ENCODE results near the gene ST8SIA6. TPM values are rescaled to one million over a fixed set of nuclear protein-coding genes. Genes with fewer than 3 reads are reported as not detected.

ST8SIA6 gene
- total and polyA plus RNA-seq, 9 of the 15 experiments (the other 6 are each of a cell fraction or from before 2014, with no cell fraction given): 0.69 to 6.7 (median 5.0) TPM

- peak in 1 of 2 experiments; percentile 51; a peak in 1 of 4 replicates for TF ChIP-seq HDAC1 (IDR thresholded peaks at IDR 0.05)
- peak; percentile 36; the same call in 1 of the 2 replicates for TF ChIP-seq NR2C1 (IDR thresholded peaks at IDR 0.05)
- TF ChIP-seq NR2C1 (tag; IDR thresholded peaks at IDR 0.05): 0 out of 2 replicates have a peak, but pooled peaks have one; percentile 15
- TF ChIP-seq MYNN (IDR thresholded peaks at IDR 0.05): 0 out of 2 replicates have a peak, but pooled peaks have one; percentile 44
- TF ChIP-seq MYNN (CRISPR knock-in tag; IDR thresholded peaks at IDR 0.05): no peak
- 0 out of 2 replicates have a peak, but pooled peaks have one; percentile 18 for TF ChIP-seq MEF2D (tag; conservative IDR thresholded peaks at IDR 0.05; ENCODE audit: low read depth)
- TF ChIP-seq BRF1 (IDR thresholded peaks at IDR 0.05; ENCODE audit: borderline replicate concordance, extremely low read depth, insufficient read length): no peak
- no peak for TF ChIP-seq MEIS2 (IDR thresholded peaks at IDR 0.05; ENCODE audit: partially characterized antibody)
- TF ChIP-seq BCOR (IDR thresholded peaks at IDR 0.05): peak; percentile 68; the same call in 1 of the 2 replicates
- TF ChIP-seq LCOR (CRISPR knock-in tag; IDR thresholded peaks at IDR 0.05): 0 out of 2 replicates have a peak, but pooled peaks have one; percentile 63
- no peak for TF ChIP-seq ZNF197 (CRISPR knock-in tag; IDR thresholded peaks at IDR 0.05; ENCODE audit: low read depth)
- TF ChIP-seq HINFP (tag; conservative IDR thresholded peaks at IDR 0.05; ENCODE audit: low read depth): no peak
- TF ChIP-seq SMARCA4 (IDR thresholded peaks at IDR 0.05): peak; percentile 85
- TF ChIP-seq ARID1B (IDR thresholded peaks at IDR 0.05): peak; percentile 93
- no peak for TF ChIP-seq AFF1 (IDR thresholded peaks at IDR 0.05; ENCODE audit: low read depth in 1 of 2, partially characterized antibody in 2 of 2)
- TF ChIP-seq RBM25 (IDR thresholded peaks at IDR 0.05; ENCODE audit: low read depth, low read length, severe bottlenecking): peak; percentile 12
- peak; percentile 34 for TF ChIP-seq BRD9 (IDR thresholded peaks at IDR 0.05; ENCODE audit: low read depth, partially characterized antibody)
- peak; percentile 44; the same call in 1 of the 2 replicates for TF ChIP-seq ATF7 (IDR thresholded peaks at IDR 0.05)
- TF ChIP-seq STAG1 (CRISPR knock-in tag; IDR thresholded peaks at IDR 0.05; ENCODE audit: borderline replicate concordance): no peak
- TF ChIP-seq KLF16 (IDR thresholded peaks at IDR 0.05): peak; percentile 52; the same call in 1 of the 2 replicates
- peak; percentile 86 for TF ChIP-seq TEAD4 (IDR thresholded peaks at IDR 0.05; ENCODE audit: low read length)
- TF ChIP-seq TEAD4 (CRISPR knock-in tag; IDR thresholded peaks at IDR 0.05; ENCODE audit: borderline replicate concordance): no peak
- peak; percentile 84 for TF ChIP-seq TCF3 (CRISPR knock-in tag; IDR thresholded peaks at IDR 0.05)
- TF ChIP-seq L3MBTL2 (IDR thresholded peaks at IDR 0.05): peak; percentile 54
- TF ChIP-seq MNT (conservative IDR thresholded peaks at IDR 0.05): peak in 1 of 2 experiments; percentile 50; a peak in 2 of 4 replicates
These were observed 19.2 kb downstream of the ST8SIA6 start (continued) for GRCh38 chr10:17435187-17435586.

Data from K562 (cell line).